Activated T-cell treated with anti-CD3 and anti-CD28 coated beads, Interleukin-2, amount 50 U/mL, for 72 hours (primary cell): ENCODE measurements around the gene DGKB. TPM values are rescaled to one million over a fixed set of nuclear protein-coding genes. Genes with fewer than 3 reads are reported as not detected.

Experiments
- ATAC-seq, 2 donors: fragments of 150-1000 bp; cut with Tn5 transposase; replicated peaks in 1 of 2; 2 replicates each; pipeline ENCODE4 v1.10.0; 2021; ENCODE audit warnings: moderate library complexity in 2 of 2, mild to moderate bottlenecking in 1 of 2
- DNase-seq, 2 donors: peaks; one replicate each; pipeline ENCODE4 v3.0.0; 2021 to 2022; ENCODE audit warnings: mixed read lengths in 1 of 2
- H3K27ac Mint-ChIP-seq: one replicate; pipeline ENCODE4 v1.8.0; 2022; ENCODE audit warnings: mild to moderate bottlenecking, moderate library complexity, mixed read lengths
- H3K27me3 Mint-ChIP-seq: one replicate; pipeline ENCODE4 v1.8.0; 2022; ENCODE audit warnings: low read depth, mixed read lengths
- H3K36me3 Mint-ChIP-seq, 2 donors: one replicate each; pipeline ENCODE4 v1.8.0; 2022; ENCODE audit warnings: mixed read lengths in 2 of 2, mild to moderate bottlenecking in 1 of 2; ENCODE audit not compliant: insufficient read depth in 2 of 2
- H3K4me1 Mint-ChIP-seq: one replicate; pipeline ENCODE4 v1.8.0; 2022; ENCODE audit warnings: low read depth, mixed read lengths
- H3K4me3 Mint-ChIP-seq, 2 donors: one replicate each; pipeline ENCODE4 v1.8.0; 2022; ENCODE audit warnings: mild to moderate bottlenecking in 2 of 2, mixed read lengths in 2 of 2, moderate library complexity in 2 of 2
- H3K9me3 Mint-ChIP-seq, 2 donors: one replicate each; pipeline ENCODE4 v1.8.0; 2022; ENCODE audit warnings: mixed read lengths in 2 of 2
- total RNA-seq, 2 donors: library from RNA; stranded (reverse); gene quantifications; one replicate each; pipeline ENCODE4 v1.2.3, GENCODE V29; 2022

Gene DGKB
- total RNA-seq, 2 donors from 2014 or later: not detected

GRCh38 chr7:14275356-14275755 is 627.2 kb downstream of the DGKB start:
- ATAC-seq: no peak
- H3K27me3 Mint-ChIP-seq: no peaks in the 10 kb centered on the region
- H3K27ac Mint-ChIP-seq: no peak overlapping the region
- H3K4me3 Mint-ChIP-seq: no peak overlapping the region
- peaks cover 0 to 3% of the 10 kb centered on the region in 2 donors for H3K36me3 Mint-ChIP-seq
- DNase-seq: no peak
- no peaks in the 10 kb centered on the region for H3K4me1 Mint-ChIP-seq
- H3K9me3 Mint-ChIP-seq: no peaks in the 10 kb centered on the region

- no peaks in the 10 kb centered on the region for H3K27me3 Mint-ChIP-seq
- H3K27ac Mint-ChIP-seq: no peak overlapping the region
- H3K36me3 Mint-ChIP-seq: no peaks in the 10 kb centered on the region
- H3K4me3 Mint-ChIP-seq: no peak overlapping the region
- no peak for ATAC-seq
- peaks cover 0 to 2% of the 10 kb centered on the region in 2 donors for H3K9me3 Mint-ChIP-seq
- no peak for DNase-seq
- no peaks in the 10 kb centered on the region for H3K4me1 Mint-ChIP-seq
These were observed 631.1 kb downstream of the DGKB start for GRCh38 chr7:14271441-14271840.

- H3K9me3 Mint-ChIP-seq: peaks cover 0 to 5% of the 10 kb centered on the region in 2 donors
- H3K4me3 Mint-ChIP-seq: no peak overlapping the region
- DNase-seq (no peak), ATAC-seq (no peak)
- no peaks in the 10 kb centered on the region for H3K27me3 Mint-ChIP-seq
- no peaks in the 10 kb centered on the region for H3K4me1 Mint-ChIP-seq
- H3K36me3 Mint-ChIP-seq: no peaks in the 10 kb centered on the region
- no peak overlapping the region for H3K27ac Mint-ChIP-seq
These were observed 632.5 kb downstream of the DGKB start for GRCh38 chr7:14270099-14270498.

- no peak overlapping the region for H3K4me3 Mint-ChIP-seq
- no peak overlapping the region for H3K27ac Mint-ChIP-seq
- no peaks in the 10 kb centered on the region for H3K27me3 Mint-ChIP-seq
- peaks cover 2 to 4% of the 10 kb centered on the region in 2 donors for H3K9me3 Mint-ChIP-seq
- no peaks in the 10 kb centered on the region for H3K36me3 Mint-ChIP-seq
- DNase-seq (no peak), ATAC-seq (no peak)
- H3K4me1 Mint-ChIP-seq: no peaks in the 10 kb centered on the region
These were observed 642.5 kb downstream of the DGKB start for GRCh38 chr7:14260011-14260410.

GRCh38 chr7:14258861-14259260 is 643.7 kb downstream of the DGKB start:
- Mint-ChIP-seq H3K9me3 (peaks cover 2 to 4% of the 10 kb centered on the region in 2 donors), H3K27ac (no peak overlapping the region), H3K36me3 (no peaks in the 10 kb centered on the region), H3K27me3 (no peaks in the 10 kb centered on the region), H3K4me1 (no peaks in the 10 kb centered on the region), H3K4me3 (no peak overlapping the region)
- no peak for ATAC-seq
- no peak for DNase-seq

GRCh38 chr7:14258441-14258840 is 644.1 kb downstream of the DGKB start:
- Mint-ChIP-seq H3K27me3 (no peaks in the 10 kb centered on the region), H3K27ac (no peak overlapping the region), H3K36me3 (no peaks in the 10 kb centered on the region), H3K4me1 (no peaks in the 10 kb centered on the region), H3K9me3 (peaks cover 2 to 4% of the 10 kb centered on the region in 2 donors), H3K4me3 (no peak overlapping the region)
- DNase-seq (no peak), ATAC-seq (no peak)

- no peaks in the 10 kb centered on the region for H3K4me1 Mint-ChIP-seq
- no peaks in the 10 kb centered on the region for H3K27me3 Mint-ChIP-seq
- H3K36me3 Mint-ChIP-seq: no peaks in the 10 kb centered on the region
- H3K9me3 Mint-ChIP-seq: peaks cover 2 to 6% of the 10 kb centered on the region in 2 donors
- no peak for DNase-seq
- ATAC-seq: no peak
- no peak overlapping the region for H3K4me3 Mint-ChIP-seq
- no peak overlapping the region for H3K27ac Mint-ChIP-seq
These were observed 650.1 kb downstream of the DGKB start for GRCh38 chr7:14252458-14252857.

- Mint-ChIP-seq H3K4me1 (no peaks in the 10 kb centered on the region), H3K27me3 (no peaks in the 10 kb centered on the region), H3K27ac (no peak overlapping the region), H3K4me3 (no peak overlapping the region), H3K36me3 (no peaks in the 10 kb centered on the region), H3K9me3 (peaks cover 2 to 6% of the 10 kb centered on the region in 2 donors)
- DNase-seq (no peak), ATAC-seq (no peak)
These were observed 660.4 kb downstream of the DGKB start for GRCh38 chr7:14242175-14242574.

GRCh38 chr7:14236834-14237233 is 665.7 kb downstream of the DGKB start:
- no peak for DNase-seq
- Mint-ChIP-seq H3K4me1 (no peaks in the 10 kb centered on the region), H3K27me3 (no peaks in the 10 kb centered on the region), H3K27ac (no peak overlapping the region), H3K36me3 (no peaks in the 10 kb centered on the region), H3K9me3 (peaks cover 0 to 1% of the 10 kb centered on the region in 2 donors), H3K4me3 (no peak overlapping the region)
- ATAC-seq: no peak

GRCh38 chr7:14235056-14235455 is 667.5 kb downstream of the DGKB start:
- no peak overlapping the region for H3K27ac Mint-ChIP-seq
- DNase-seq: no peak
- no peaks in the 10 kb centered on the region for H3K36me3 Mint-ChIP-seq
- no peak overlapping the region for H3K4me3 Mint-ChIP-seq
- peaks cover 0 to 1% of the 10 kb centered on the region in 2 donors for H3K9me3 Mint-ChIP-seq
- no peak for ATAC-seq
- no peaks in the 10 kb centered on the region for H3K27me3 Mint-ChIP-seq
- no peaks in the 10 kb centered on the region for H3K4me1 Mint-ChIP-seq

GRCh38 chr7:14233868-14234369 is 668.6 kb downstream of the DGKB start:
- H3K9me3 Mint-ChIP-seq: peaks cover 0 to 1% of the 10 kb centered on the region in 2 donors
- DNase-seq: no peak
- H3K4me1 Mint-ChIP-seq: no peaks in the 10 kb centered on the region
- H3K27me3 Mint-ChIP-seq: no peaks in the 10 kb centered on the region
- no peak overlapping the region for H3K4me3 Mint-ChIP-seq
- ATAC-seq: no peak
- no peaks in the 10 kb centered on the region for H3K36me3 Mint-ChIP-seq
- H3K27ac Mint-ChIP-seq: no peak overlapping the region

GRCh38 chr7:14233076-14233867 is 669.3 kb downstream of the DGKB start:
- no peak for ATAC-seq
- no peak for DNase-seq
- H3K27me3 Mint-ChIP-seq: no peaks in the 10 kb centered on the region
- no peaks in the 10 kb centered on the region for H3K4me1 Mint-ChIP-seq
- H3K9me3 Mint-ChIP-seq: peaks cover 0 to 1% of the 10 kb centered on the region in 2 donors
- no peak overlapping the region for H3K27ac Mint-ChIP-seq
- no peaks in the 10 kb centered on the region for H3K36me3 Mint-ChIP-seq
- no peak overlapping the region for H3K4me3 Mint-ChIP-seq

GRCh38 chr7:14229047-14229446 is 673.5 kb downstream of the DGKB start:
- ATAC-seq (no peak), DNase-seq (no peak)
- H3K36me3 Mint-ChIP-seq: no peaks in the 10 kb centered on the region
- H3K27ac Mint-ChIP-seq: no peak overlapping the region
- H3K4me1 Mint-ChIP-seq: no peaks in the 10 kb centered on the region
- peaks cover 2 to 5% of the 10 kb centered on the region in 2 donors for H3K9me3 Mint-ChIP-seq
- H3K4me3 Mint-ChIP-seq: no peak overlapping the region
- H3K27me3 Mint-ChIP-seq: no peaks in the 10 kb centered on the region

GRCh38 chr7:14228341-14228740 is 674.2 kb downstream of the DGKB start:
- no peak overlapping the region for H3K27ac Mint-ChIP-seq
- DNase-seq (no peak), ATAC-seq (no peak)
- no peaks in the 10 kb centered on the region for H3K4me1 Mint-ChIP-seq
- no peaks in the 10 kb centered on the region for H3K27me3 Mint-ChIP-seq
- H3K9me3 Mint-ChIP-seq: peaks cover 2 to 5% of the 10 kb centered on the region in 2 donors
- H3K4me3 Mint-ChIP-seq: no peak overlapping the region
- H3K36me3 Mint-ChIP-seq: no peaks in the 10 kb centered on the region
